GM12878 (cell line): ENCODE results near the gene CAMTA1. TPM values are rescaled to one million over a fixed set of nuclear protein-coding genes. Genes with fewer than 3 reads are reported as not detected.

Experiments
- ATAC-seq: fragments of 200-7000 bp; cut with Tn5 transposase; 3 replicates; pipeline ENCODE4 v1.9.1; 2020; ENCODE audit warnings: mild to moderate bottlenecking, moderate library complexity
- BruUV-seq: library from RNA; stranded (reverse); fragments of 400-500 nt; replicated peaks from 2 replicates; lab custom pipeline; 2021; lab: Mats Ljungman, UMichigan
- CTCF ChIA-PET: fragments of 300-600 bp; sonication (Branson Sonifier 250); formaldehyde crosslinking; extraction: SDS; loops from one replicate; lab custom pipeline; 2021; ENCODE audit warnings: inconsistent platforms; lab: Yijun Ruan, JAX
- POLR2A ChIA-PET: fragments of 350-600 bp; formaldehyde crosslinking; extraction: SDS; loops from one replicate; lab custom pipeline; 2021; ENCODE audit warnings: inconsistent platforms; lab: Charles Lee
- RAD21 ChIA-PET: fragments of 300-600 bp; sonication (Branson Sonifier 250); formaldehyde crosslinking; loops from one replicate; lab custom pipeline; 2023; ENCODE audit warnings: antibody characterized with exemption; ENCODE audit not compliant: unreplicated experiment; lab: Charles Lee
- SMC1A ChIA-PET: fragments of 300-600 bp; sonication (Branson Sonifier 250); formaldehyde crosslinking; loops from one replicate; lab custom pipeline; 2023; ENCODE audit not compliant: unreplicated experiment, uncharacterized antibody; lab: Charles Lee
- DNase-seq: peaks from one replicate; pipeline ENCODE4 v3.0.0-alpha.2; 2011; ENCODE audit warnings: low read depth, low spot score
- FAIRE-seq: peaks from 3 replicates; lab custom pipeline; 2011; peaks lifted over from hg19 to GRCh38; lab: Jason Lieb, UNC
- H2AFZ ChIP-seq: 2 replicates; pipeline ENCODE4 v1.6.0; 2011; ENCODE audit warnings: low read depth, low read length, control low read depth; ENCODE audit not compliant: control insufficient read depth
- H3K27ac ChIP-seq: 2 replicates; pipeline ENCODE4 v1.5.1; 2011; ENCODE audit warnings: control low read depth; ENCODE audit not compliant: control insufficient read depth, insufficient read depth
- H3K27me3 ChIP-seq, 2 experiments: replicated peaks in 1 of 2; 2 replicates each; pipeline versions ENCODE4 v1.6.0 to v1.6.1; 2011; ENCODE audit warnings: low read length in 1 of 2; ENCODE audit not compliant: control insufficient read depth in 2 of 2, insufficient read depth in 2 of 2
- H3K36me3 ChIP-seq, 2 experiments: 2 replicates each; pipeline ENCODE4 v1.5.1; 2011; ENCODE audit warnings: low read length in 1 of 2; ENCODE audit not compliant: control insufficient read depth in 2 of 2, insufficient read depth in 2 of 2
- H3K4me1 ChIP-seq: 2 replicates; pipeline ENCODE4 v1.6.1; 2011; ENCODE audit warnings: mild to moderate bottlenecking, low read length, moderate library complexity, mixed read lengths; ENCODE audit not compliant: control insufficient read depth, insufficient read depth
- H3K4me2 ChIP-seq: 2 replicates; pipeline ENCODE4 v1.6.0; 2011; ENCODE audit warnings: control low read depth; ENCODE audit not compliant: control insufficient read depth, insufficient read depth
- H3K4me3 ChIP-seq: fragments of 200-600 bp; sonication (generic); 2 replicates; pipeline ENCODE4 v1.5.1; 2016
- H3K79me2 ChIP-seq: 2 replicates; pipeline ENCODE4 v1.6.0; 2011; ENCODE audit warnings: low read length; ENCODE audit not compliant: control insufficient read depth, insufficient read depth
- H3K9ac ChIP-seq: 2 replicates; pipeline ENCODE4 v1.8.0; 2011; ENCODE audit warnings: low read length, control low read depth, mixed read lengths; ENCODE audit not compliant: control insufficient read depth, insufficient read depth
- H3K9me3 ChIP-seq: replicated peaks from 3 replicates; pipeline ENCODE4 v1.5.1; 2011; ENCODE audit warnings: mild to moderate bottlenecking, low read length; ENCODE audit not compliant: control insufficient read depth, insufficient read depth
- H4K20me1 ChIP-seq: 2 replicates; pipeline ENCODE4 v1.6.0; 2011; ENCODE audit not compliant: control insufficient read depth, insufficient read depth
- CEBPZ ChIP-seq: fragments of 150-350 bp; IDR thresholded peaks from 2 replicates; pipeline ENCODE4 v1.6.1; 2016; ENCODE audit warnings: low read depth, low read length
- EGR1 ChIP-seq, 2 experiments: IDR thresholded peaks; 1 replicate in 1 of 2; 2 replicates in 1 of 2; pipeline ENCODE4 v1.6.1; 2011 to 2012; ENCODE audit warnings: low read depth in 2 of 2, low read length in 2 of 2, borderline replicate concordance in 1 of 2, mild to moderate bottlenecking in 1 of 2, moderate library complexity in 1 of 2
- MEF2B ChIP-seq: fragments of 450-650 bp; IDR thresholded peaks from 2 replicates; pipeline ENCODE4 v1.6.1; 2018; ENCODE audit warnings: mild to moderate bottlenecking, moderate library complexity; ENCODE audit not compliant: partially characterized antibody, poor library complexity, severe bottlenecking
- TBL1XR1 ChIP-seq: IDR thresholded peaks from 2 replicates; pipeline ENCODE4 v1.6.1; 2012; ENCODE audit warnings: low read depth, low read length, improper control_type of control experiment
- TCF7 ChIP-seq: IDR thresholded peaks from 2 replicates; pipeline ENCODE4 v1.6.1; 2014; ENCODE audit warnings: antibody characterized with exemption, borderline replicate concordance
- USF2 ChIP-seq: IDR thresholded peaks from 2 replicates; pipeline ENCODE4 v1.6.1; 2011; ENCODE audit warnings: low read depth, low read length, improper control_type of control experiment, borderline replicate concordance
- WGBS: methylation state at CpG from one replicate; pipeline ENCODE4 v1.1.6; 2016; ENCODE audit warnings: low lambda C conversion rate; ENCODE audit not compliant: insufficient replicate concordance, insufficient coverage; ENCODE audit errors: missing lambda C conversion rate; 5-methylcytosine and 5-hydroxymethylcytosine counted together
- in situ Hi-C: fragments of 300-500 bp; cut with MboI; formaldehyde crosslinking; loops from 9 replicates; pipeline ENCODE4 v1.14.3; 2018; ENCODE audit warnings: mixed read lengths
- intact Hi-C: fragments of 100-400 bp; cut with micrococcal nuclease; formaldehyde crosslinking; loops from one replicate; pipeline ENCODE4 v1.14.2; 2022; ENCODE audit not compliant: unreplicated experiment
- polyA plus RNA-seq, 11 experiments: library from polyadenylated mRNA; depleted of rRNA in 4 of 11; unstranded in 6 of 11; stranded (reverse) in 5 of 11; fragments of >200 nt; fragmentation: Nextera tagmentation in 4 of 11; fragmentation: Illumina TruSeq in 1 of 11; extraction: Ambion mirVana in 4 of 11; extraction: Trizol in 1 of 11; gene quantifications; 1 replicate in 1 of 11; 2 replicates in 10 of 11; pipeline versions ENCODE4 v1.2.1 to v1.2.3, GENCODE V29; 2011 to 2016; ENCODE audit warnings: inconsistent platforms in 2 of 11, missing spikeins in 2 of 11, low read depth in 1 of 11
- total RNA-seq, 4 experiments: library from RNA; depleted of rRNA in 3 of 4; stranded (reverse); fragments of >200 nt in 3 of 4; fragmentation: Illumina TruSeq in 1 of 4; extraction: Trizol in 1 of 4; gene quantifications; 2 replicates each; pipeline versions ENCODE4 v1.2.1 to v1.2.3, GENCODE V29; 2013 to 2021

The CAMTA1 gene
- total and polyA plus RNA-seq, 10 of the 15 experiments (the other 5 are each of a cell fraction or from before 2014, with no cell fraction given): 37.7 to 148 (median 76.4) TPM

DNA sequence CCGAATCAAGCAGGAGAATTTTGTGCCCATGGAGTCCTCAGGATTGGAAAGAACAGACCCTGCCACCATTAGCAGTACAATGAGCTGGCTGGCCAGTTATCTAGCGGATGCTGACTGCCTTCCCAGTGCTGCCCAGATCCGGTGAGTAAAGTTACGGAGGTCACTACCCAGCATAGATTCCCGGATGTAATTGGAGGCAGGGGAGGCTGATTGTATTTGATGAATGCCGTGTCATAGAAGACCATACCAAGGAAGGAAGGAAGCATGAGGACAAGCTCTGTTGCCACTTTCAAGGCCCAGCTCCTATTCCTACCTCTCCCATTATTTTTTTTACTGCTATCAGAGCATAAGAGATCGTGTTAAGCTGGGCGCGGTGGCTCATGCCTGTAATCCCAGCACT is 959.6 kb downstream of the CAMTA1 start:
- intact Hi-C loops: no loop called here
- ChIA-PET RAD21 (no interaction called here), SMC1A (no interaction called here), POLR2A (no interaction called here), CTCF (interaction anchor here (0.9 to 1.2 kb wide), 2 partner anchors 9 to 75 kb away, joined by 3 to 4 read pairs; no protein-coding TSS in a partner anchor)
- H3K36me3 ChIP-seq: no peaks in the 10 kb centered on the region
- no peak overlapping the region for H3K4me2 ChIP-seq
- no peak for DNase-seq
- H4K20me1 ChIP-seq: no peaks in the 10 kb centered on the region
- no TSS peak for BruUV-seq
- no peak overlapping the region for H3K27ac ChIP-seq
- no peak for FAIRE-seq
- H3K79me2 ChIP-seq: no peaks in the 10 kb centered on the region
- no peak overlapping the region for H3K4me3 ChIP-seq
- H3K9me3 ChIP-seq: no peaks in the 10 kb centered on the region
- 43% methylated on average over 9 of the region's 9 CpGs for WGBS
- no peak for ATAC-seq
- H2AFZ ChIP-seq: no peak overlapping the region
- no peak overlapping the region for H3K9ac ChIP-seq
- 0 out of 4 replicates have a peak, but pooled peaks cover 0 to 1% of the 10 kb centered on the region in 2 experiments for H3K27me3 ChIP-seq
- H3K4me1 ChIP-seq: no peaks in the 10 kb centered on the region
- in situ Hi-C loops: loop anchor here (5.0 kb wide), 1 partner anchor 73 kb away; no protein-coding TSS in a partner anchor
- no peak for TF ChIP-seq USF2

DNA sequence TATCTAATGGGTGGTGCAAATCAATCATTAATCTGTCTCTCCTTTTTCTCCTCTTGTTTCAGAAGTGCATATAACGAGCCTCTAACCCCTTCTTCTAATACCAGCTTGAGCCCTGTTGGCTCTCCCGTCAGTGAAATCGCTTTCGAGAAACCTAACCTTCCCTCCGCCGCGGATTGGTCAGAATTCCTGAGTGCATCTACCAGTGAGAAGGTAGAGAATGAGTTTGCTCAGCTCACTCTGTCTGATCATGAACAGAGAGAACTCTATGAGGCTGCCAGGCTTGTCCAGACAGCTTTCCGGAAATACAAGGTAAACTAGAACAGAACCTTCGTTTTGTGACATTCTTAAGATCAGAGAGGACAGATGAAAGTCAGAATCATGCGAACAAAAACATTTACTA is 960.5 kb downstream of the CAMTA1 start:
- POLR2A ChIA-PET: no interaction called here

More for the DNA sequence above, 960.5 kb downstream of the CAMTA1 start:
- ATAC-seq (no peak), DNase-seq (no peak), FAIRE-seq (no peak)
- no peaks in the 10 kb centered on the region for H4K20me1 ChIP-seq
- H3K27ac ChIP-seq: no peak overlapping the region
- CTCF ChIA-PET: interaction anchor here (0.9 to 1.2 kb wide), 2 partner anchors 76 to 996 kb away, joined by 3 to 4 read pairs; no protein-coding TSS in a partner anchor
- WGBS: 54% methylated on average over 10 of the region's 10 CpGs
- in situ Hi-C loops: loop anchor here (5.0 kb wide), 1 partner anchor 73 kb away; no protein-coding TSS in a partner anchor
- RAD21 ChIA-PET: no interaction called here
- H3K9me3 ChIP-seq: no peaks in the 10 kb centered on the region
- intact Hi-C loops: no loop called here
- no peaks in the 10 kb centered on the region for H3K79me2 ChIP-seq
- H3K27me3 ChIP-seq: 0 out of 4 replicates have a peak, but pooled peaks cover 0 to 1% of the 10 kb centered on the region in 2 experiments
- H2AFZ ChIP-seq: no peak overlapping the region
- no peak for TF ChIP-seq EGR1 (IDR thresholded peaks at IDR 0.05; ENCODE audit: borderline replicate concordance in 1 of 2, low read depth in 2 of 2, low read length in 2 of 2)
- no peak for TF ChIP-seq TBL1XR1
- TF ChIP-seq CEBPZ: no peak
- TF ChIP-seq MEF2B: no peak
- no peak for TF ChIP-seq USF2
- no peak for TF ChIP-seq TCF7
- H3K4me3 ChIP-seq: no peak overlapping the region
- H3K4me2 ChIP-seq: no peak overlapping the region
- no peaks in the 10 kb centered on the region for H3K36me3 ChIP-seq
- no peak overlapping the region for H3K9ac ChIP-seq
- SMC1A ChIA-PET: no interaction called here
- no TSS peak for BruUV-seq
- H3K4me1 ChIP-seq: no peaks in the 10 kb centered on the region
